Activated T-cell treated with anti-CD3 and anti-CD28 coated beads for 1 hour (primary cell): ENCODE measurements around the gene TNS3.
A peak's percentile ranks its signal among the peaks of the same experiment; 100 is the strongest.

Source experiments
- DNase-seq: peaks from one replicate; pipeline ENCODE4 v3.0.0-alpha.2; 2020; ENCODE audit warnings: low read depth

Gene TNS3

DNA sequence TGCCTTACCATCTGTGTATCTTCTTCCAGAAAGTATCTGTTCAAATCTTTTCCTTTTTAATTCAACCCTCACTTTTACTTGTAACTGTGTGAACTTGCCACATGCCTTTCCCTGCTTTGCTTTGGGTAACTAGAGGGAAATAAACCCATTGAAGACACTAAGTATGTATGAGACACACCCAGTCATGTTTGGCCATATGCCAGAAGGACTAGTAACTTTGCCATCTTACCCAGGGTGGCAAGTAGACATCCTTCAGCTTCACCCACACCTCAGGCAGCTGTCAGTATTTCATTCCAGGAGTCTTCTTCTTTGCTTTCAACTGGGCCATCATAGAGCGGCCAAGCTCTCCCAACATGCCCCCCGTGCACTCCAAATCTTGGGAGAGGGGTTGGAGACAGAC is 323.1 kb downstream of the TNS3 start:
- DNase-seq = no peak

GRCh38 chr7:47256016-47256415 is 325.9 kb downstream of the TNS3 start:
- no peak for DNase-seq

DNA sequence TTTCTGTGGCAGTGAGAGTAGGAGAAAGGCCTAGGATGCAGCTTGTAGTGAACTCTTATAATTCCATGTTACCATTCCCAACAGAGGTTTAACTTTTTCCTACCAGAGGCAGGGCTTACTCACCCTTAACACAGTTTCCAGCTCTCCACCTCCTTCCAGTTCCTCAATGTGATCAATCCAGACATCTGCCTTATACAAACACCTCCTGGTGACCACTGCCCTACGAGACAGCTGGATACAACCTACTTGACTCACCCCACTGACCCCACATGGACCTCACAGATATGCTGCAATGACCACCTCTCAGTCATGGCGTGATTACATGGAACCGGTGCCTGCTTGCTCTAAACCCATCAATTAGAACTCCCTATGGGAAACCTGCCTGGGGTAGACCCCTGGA is 326.5 kb downstream of the TNS3 start:
- DNase-seq = no peak

DNA sequence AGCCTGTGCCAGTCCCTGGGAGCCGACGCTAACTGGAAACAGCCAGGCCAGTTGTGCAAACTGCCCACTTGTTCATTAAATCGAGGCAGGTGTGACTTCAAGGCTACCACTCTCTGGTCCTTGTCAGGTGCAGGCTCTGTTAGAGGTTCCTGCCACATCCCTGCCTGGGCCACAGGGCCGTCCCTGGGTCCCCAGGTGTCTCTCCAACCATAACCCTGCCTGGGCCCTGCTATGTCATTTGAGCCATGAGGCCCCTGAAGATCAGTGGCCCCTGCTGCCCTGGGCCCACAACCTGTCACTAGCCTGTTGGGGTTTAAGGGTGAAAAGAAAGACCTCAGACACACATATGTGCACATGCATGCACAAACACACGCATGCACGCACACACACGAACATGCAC is 326.9 kb downstream of the TNS3 start:
- DNase-seq = no peak

DNA sequence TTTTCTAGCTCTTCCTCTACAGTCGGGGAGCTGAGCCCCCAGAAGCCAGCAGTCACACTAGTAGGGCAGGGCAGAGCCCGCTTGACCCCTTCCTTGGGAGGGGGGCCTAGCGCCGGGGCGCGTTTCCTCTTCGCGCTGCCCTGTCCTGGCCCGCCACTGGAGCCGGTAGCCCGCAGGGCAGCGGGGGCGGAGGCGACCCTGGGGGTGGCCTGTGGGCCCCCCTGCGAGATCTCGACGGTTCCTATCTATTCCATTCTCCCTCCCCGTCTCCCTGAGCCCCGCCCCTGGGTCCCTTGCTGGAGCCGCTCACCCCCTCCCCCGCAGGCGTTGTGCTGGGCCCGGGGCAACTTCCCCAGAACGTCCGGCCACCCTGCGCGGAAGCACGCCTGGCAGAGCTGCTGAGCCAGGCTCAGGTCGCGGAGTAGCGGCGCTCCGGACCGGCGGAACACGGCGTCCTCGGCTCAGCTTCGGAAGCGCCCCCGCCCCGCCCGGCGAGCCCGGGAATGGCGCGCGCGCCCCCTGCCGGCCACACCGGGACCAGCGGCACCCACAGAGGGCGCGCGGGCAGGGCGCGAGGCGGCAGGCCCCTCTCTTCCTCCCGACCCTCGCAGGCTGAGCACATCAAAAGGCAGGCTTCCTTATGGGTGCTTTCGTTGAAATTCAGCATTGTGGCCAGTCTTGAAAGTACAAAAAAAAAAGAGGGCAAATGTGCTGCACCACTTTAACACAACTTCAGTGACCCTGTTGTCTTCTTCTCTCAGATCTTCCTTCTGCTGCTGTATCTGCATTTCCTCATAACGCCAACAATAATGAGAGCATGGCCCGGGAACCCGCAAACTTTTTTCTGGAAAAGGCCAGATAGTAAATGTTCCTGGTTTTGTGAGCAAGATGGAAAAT is 327.6 kb downstream of the TNS3 start:
- peak; percentile 31 for DNase-seq

DNA sequence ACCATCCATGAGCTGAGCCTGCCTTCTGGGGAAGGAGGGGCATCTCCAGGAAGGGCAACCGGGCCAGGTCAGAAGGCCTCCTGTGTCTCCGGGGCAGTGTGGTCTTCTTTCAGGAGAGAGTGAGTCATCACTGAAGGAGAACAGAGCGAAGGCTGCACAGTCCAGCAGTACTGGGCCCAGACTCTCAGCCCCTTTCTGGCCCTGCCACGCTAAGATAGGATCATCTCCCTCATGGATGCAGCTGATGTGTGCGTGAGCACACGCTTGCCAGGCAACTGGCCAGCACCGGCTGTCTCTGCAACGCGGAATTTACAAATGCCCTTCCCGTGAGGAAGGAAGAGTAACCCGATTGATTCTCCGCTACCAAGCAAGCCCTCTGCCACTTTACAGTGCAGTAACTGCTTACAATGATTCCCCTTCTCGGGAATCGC is 328.2 kb downstream of the TNS3 start:
- no peak for DNase-seq

DNA sequence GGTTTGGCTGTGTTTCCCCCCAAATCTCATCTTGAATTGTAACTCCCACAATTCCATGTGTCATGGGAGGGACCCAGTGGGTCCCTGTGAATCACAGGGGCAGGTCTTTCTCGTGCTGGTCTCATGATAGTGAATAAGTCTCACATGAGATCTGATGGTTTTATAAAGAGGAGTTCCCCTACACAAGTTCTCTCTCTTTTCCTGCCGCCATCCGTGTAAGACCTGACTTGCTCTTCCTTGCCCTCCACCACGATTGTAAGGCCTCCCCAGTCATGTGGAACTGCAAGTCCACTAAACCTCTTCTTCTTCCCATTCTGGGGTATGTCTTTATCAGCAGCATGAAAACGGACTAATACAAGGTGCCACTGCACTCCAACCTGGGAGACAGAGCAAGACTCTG is 329.2 kb downstream of the TNS3 start:
- no peak for DNase-seq

DNA sequence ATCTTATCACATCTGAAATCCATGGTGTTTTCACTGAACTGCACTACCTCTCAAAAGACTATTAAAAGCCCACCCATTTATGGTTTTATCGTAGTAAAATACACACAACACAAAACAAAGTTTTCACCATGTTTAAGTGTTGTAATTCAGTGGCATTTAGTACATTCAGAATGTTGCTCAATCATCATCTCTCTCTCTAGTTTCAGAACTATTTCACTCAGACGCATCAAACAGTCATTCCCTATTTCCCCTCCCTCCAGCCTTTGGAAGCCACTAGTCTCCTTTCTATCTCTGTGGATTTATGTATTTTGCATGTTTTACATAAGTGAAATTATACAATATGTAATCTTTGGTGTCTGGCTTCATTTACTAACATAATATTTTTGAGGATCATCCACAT is 332.6 kb downstream of the TNS3 start:
- no peak for DNase-seq

DNA sequence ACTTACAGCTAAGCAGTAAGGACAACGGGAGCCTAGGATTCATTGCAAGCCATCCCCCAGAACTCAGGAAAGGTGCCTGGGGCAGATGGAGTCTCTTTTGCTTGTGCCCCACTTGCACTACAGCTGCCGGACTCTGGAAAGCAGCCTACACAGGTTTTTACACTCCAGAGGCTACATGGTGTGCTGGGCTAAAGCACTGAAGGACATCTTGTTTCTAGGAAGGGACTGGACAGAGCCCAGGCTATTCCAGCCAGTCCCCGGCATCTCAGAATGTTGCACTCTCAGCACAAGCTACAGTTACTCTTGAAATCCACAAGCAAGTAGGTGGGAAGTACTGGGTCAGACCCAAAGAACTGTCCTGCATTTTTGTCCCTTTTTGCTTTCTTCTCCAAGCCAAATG is 333.1 kb downstream of the TNS3 start:
- no peak for DNase-seq

GRCh38 chr7:47247132-47247531 is 334.8 kb downstream of the TNS3 start:
- DNase-seq = no peak

DNA sequence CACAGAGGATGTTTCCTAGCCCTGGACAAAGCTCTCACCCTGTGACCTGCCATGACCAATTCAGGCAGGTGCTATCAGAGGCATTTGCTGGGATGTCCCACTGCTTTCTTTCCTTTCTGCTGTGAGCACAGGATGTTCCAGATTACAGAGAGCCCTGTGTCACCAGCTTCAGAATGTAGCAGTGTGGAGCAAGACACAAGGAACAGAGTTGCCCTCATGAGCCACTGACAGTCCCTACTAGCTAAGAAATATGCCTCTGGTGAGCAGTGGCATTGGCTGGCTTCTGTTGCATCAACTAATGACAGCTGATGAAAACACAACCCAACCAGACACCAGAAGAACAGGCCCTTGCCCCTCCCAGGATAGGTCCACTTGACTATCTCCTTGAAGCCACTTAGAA is 337.2 kb downstream of the TNS3 start:
- no peak for DNase-seq

DNA sequence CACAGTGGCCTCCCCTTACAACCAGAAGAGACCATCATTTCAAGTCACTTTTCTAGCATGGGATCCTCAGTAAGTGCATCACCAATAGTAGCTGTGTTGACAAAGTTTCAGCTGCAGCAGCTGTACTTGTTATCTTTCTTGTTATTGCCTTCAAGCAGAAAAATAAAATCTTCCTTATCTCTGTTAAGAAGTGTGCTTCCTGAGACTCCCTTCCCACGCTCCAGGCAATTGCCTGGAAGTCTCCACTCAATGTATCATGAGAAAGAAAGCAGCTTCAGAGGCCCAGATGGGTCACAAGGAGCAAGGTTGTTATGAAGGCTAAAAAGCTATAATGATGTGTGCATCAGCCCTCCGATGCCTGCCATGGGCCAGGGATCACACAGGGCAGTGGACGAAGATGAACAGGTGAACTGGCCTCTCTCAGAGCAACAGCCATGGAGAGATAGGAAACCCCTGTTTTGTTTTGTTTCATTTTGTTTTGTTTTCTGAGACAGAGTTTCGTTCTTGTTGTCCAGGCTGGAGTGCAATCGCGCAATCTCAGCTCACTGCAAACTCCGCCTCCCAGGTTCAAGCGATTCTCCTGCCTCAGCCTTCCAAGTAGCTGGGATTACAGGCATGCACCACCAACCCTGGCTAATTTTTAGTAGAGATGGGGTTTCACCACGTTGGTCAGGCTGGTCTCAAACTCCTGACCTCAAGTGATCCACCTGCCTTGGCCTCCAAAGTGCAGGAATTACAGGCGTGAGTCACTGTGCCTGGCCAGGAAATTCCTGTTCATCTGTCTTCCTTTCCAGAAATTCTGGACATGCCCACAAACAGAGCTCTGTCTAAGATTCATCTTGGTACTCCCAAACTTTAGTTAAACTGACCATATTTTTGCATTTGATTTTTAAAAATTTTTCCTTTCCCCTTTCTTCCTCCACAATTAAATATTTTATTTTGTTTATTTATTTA is 340.5 kb downstream of the TNS3 start:
- no peak for DNase-seq

- DNase-seq = no peak
These were observed 341.9 kb downstream of the TNS3 start for GRCh38 chr7:47239931-47240421.

DNA sequence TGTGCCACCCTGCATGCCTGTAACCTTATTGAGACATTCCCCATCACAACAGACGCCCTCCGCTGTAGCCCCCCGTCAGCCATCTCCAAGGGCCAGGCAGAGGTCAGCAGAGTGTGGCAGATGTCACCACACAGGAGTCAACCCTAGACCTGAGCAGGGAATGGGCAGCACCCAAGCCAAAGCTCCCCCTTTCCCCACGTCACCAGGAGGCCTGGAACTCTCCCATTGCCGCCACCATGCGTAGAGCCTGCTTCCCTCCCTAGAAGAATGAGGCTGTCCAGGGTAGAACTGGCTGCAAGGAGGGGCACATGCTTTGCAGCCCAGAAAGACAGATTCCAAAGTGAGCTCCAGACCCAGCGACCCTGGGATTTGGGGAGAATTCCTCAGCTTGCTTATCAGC is 342.9 kb downstream of the TNS3 start:
- no peak for DNase-seq

DNA sequence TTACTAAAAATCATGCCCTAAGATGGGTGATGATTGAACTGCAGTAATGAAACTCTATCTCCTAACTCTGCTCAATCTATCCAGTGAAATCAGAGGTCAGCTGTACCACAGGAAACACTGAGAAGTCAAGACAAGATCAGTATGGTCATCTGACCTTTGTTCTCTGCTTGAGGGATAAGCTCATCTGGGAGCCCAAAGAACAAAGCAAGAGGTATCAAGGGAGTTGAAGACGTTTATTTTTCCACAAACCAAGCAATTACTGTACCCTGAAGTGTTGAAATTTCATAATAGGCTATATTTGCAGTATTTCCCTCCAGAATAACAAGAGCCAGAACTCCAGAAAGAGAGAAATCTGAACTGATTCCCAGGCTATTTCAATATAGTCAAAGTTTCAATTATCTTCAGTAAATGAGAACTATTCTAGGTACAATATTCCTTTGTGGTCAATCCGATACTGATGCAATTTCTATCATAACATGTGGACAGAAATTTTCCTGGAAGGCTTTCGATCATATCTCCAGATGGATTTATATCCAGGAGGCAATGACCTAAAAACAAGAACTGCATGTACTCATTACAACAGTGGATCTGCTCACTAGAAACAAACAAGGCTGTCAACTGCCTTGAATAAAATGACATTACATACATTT is 345.3 kb downstream of the TNS3 start:
- no peak for DNase-seq

DNA sequence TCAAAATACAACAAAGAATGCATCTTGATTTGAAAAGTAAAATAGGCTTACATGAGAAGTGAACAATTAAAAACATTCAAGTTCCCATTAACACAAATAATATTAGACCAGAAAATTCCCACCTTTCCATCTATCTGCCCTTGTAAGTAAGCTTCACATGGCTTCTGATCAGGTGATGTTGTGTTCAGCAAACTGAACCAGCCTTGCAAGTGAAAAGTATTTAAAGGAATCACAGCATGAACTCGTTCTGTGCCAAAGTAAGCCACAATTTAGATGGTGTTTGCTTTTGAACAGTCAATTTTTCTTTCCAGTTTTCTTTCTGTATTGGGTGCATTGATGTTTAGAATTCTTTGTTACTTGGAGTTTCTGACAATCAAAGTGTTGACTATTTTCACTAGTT is 347.9 kb downstream of the TNS3 start:
- no peak for DNase-seq

GRCh38 chr7:47232751-47233412 is 349.0 kb downstream of the TNS3 start:
- no peak for DNase-seq

DNA sequence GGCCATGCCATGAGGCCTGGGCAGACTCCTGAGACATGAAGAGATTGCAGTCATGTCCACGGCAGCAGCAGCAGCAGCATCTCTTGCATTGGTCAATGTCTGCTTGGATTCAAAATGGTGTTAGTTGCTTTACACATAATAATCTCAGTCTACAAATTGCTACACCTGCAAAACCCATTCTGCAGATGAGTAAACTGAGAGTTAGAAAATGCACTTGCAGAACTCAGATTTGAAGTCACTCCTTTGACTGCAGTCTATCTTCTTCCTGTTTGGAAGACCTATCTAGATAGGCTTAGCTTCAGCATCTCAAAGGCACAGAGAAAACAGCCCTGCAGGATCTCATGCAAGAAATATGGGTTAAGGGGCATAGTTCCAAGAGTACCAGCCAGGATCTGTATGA is 350.3 kb downstream of the TNS3 start:
- no peak for DNase-seq

GRCh38 chr7:47231032-47231431 is 350.9 kb downstream of the TNS3 start:
- no peak for DNase-seq

DNA sequence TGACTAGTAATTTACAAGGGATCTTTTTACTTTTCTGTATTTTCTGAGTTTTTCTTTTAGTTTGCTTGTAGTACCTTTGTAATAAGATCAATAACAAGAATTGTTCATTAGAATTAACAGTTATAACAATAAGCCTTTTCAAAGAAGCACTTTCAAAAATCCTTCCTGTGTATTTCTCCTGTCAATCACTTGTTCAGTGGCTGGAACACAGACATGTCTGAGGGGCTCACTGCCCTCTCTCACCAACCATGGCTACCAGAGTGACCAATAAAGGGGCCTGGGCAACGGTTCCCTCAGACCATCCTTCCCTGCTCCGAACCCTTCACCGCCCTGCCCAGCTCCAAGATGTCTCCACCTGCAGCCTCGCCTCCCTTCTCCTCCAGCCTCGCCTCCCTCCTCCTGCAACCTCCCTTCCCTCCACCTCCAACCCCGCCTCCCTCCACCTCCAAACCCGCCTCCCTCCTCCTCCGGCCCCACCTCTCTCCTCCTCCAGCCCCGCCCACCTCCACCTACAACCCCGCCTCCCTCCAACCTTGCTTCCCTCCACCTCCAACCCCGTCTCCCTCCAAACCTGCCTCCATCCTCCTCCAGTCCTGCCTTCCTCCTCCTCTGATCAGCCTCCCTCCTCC is 353.4 kb downstream of the TNS3 start:
- DNase-seq = no peak

DNA sequence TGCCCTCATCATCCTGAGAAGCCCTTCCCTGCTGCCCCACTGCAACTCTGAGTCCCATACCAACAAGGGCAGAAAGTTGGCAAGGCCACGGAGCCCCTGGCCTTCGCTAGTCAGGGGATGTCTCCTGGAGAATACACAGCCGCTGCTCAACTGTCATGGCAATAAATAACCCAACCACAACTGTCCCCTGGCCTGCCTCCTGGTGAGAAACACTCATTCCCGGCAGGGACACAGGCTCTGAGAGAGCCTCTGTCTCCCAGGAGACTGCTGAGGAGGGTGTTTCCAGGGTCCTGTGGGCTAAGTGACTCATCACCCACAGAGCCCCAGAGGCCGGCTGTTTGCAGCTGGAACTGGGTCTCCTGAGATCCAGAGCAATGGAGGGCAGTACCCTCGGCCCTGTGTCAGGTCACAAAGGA is 354.1 kb downstream of the TNS3 start:
- no peak for DNase-seq
